ENCODE measurements around the gene TBCK. TPM values are rescaled to one million over a fixed set of nuclear protein-coding genes. Genes with fewer than 3 reads are reported as not detected.

TBCK gene
- total RNA-seq, 1 experiment from 2014 or later, result 28.6 TPM

DNA sequence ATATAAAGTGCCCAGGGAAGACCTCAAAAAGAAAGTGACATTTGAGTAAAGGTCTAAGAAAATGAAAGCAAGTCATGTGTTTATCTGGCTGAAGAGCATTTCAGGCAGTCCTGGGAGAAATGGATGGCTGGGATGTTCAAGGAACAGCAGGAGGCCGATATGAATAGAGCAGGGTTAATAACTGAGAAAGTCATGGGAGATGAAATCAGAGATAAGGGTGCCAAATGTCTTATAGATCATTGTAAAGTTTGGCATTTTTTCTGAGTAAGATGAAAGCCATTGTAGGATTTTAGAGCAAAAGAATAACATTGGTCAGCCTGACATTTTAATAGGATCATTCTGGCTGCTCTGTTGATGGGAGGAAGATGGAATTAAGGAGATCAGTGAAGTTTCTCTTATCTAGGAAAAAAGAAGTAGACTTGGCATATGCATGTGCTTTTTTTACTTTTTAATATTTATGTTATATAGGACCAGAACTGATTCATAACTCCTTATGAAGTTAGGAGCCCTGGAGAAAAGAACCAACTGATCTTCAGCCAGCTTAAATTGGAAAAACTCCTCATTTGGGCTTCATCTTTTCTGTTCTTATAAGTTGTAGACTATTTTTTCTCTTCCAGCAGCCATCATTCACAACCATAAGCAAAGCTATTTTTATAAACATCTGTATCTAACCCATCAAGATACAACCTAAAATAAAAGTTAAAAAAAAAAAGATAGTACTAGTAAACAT is 18.9 kb upstream of the TBCK start (continued):
- TF ChIP-seq ZNF396 (CRISPR knock-in tag; IDR thresholded peaks at IDR 0.05; ENCODE audit: borderline replicate concordance) (no peak), SOX15 (CRISPR knock-in tag; IDR thresholded peaks at IDR 0.05) (no peak)
- TF ChIP-seq, protein P1, sequence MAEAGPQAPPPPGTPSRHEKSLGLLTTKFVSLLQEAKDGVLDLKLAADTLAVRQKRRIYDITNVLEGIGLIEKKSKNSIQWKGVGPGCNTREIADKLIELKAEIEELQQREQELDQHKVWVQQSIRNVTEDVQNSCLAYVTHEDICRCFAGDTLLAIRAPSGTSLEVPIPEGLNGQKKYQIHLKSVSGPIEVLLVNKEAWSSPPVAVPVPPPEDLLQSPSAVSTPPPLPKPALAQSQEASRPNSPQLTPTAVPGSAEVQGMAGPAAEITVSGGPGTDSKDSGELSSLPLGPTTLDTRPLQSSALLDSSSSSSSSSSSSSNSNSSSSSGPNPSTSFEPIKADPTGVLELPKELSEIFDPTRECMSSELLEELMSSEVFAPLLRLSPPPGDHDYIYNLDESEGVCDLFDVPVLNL (CRISPR knock-in tag; IDR thresholded peaks at IDR 0.05; ENCODE audit: borderline replicate concordance, low read depth), result no peak
- TF ChIP-seq, protein P2, sequence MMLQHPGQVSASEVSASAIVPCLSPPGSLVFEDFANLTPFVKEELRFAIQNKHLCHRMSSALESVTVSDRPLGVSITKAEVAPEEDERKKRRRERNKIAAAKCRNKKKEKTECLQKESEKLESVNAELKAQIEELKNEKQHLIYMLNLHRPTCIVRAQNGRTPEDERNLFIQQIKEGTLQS (CRISPR knock-in tag; conservative IDR thresholded peaks at IDR 0.05), result no peak
- TF ChIP-seq, protein P3, sequence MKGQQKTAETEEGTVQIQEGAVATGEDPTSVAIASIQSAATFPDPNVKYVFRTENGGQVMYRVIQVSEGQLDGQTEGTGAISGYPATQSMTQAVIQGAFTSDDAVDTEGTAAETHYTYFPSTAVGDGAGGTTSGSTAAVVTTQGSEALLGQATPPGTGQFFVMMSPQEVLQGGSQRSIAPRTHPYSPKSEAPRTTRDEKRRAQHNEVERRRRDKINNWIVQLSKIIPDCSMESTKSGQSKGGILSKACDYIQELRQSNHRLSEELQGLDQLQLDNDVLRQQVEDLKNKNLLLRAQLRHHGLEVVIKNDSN (CRISPR knock-in tag; IDR thresholded peaks at IDR 0.05), result no peak

DNA sequence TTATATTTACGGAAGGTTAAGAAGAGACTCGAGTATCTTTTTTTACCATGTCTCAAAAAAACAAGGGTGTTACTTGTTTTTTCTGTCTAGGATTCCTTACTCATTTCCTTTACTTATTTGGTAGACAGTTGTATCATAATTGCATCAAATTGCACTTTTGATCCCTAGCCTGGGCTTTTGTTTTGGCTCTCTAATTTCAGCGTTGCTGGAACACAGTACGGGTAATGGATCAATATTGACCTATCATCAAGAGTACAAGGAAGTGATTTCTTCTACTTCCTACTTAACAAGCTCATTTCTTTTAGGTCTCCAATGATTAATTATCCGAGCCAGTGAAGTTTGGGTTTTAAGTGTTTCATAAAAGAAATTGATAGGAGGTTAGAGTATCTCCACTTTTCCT is 17.2 kb upstream of the TBCK start:
- Mint-ChIP-seq H3K27ac (no peak overlapping the region), H3K4me3 (no peak overlapping the region), H3K9me3 (peaks cover 16% of the 10 kb centered on the region), H3K4me1 (no peaks in the 10 kb centered on the region), H3K27me3 (ENCODE audit: low read depth) (no peaks in the 10 kb centered on the region), H3K36me3 (peaks cover 63% of the 10 kb centered on the region)
- TF ChIP-seq SP1 (CRISPR knock-in tag; conservative IDR thresholded peaks at IDR 0.05) (no peak), HMGA2 (CRISPR knock-in tag; IDR thresholded peaks at IDR 0.05) (no peak), KAT7 (CRISPR knock-in tag; IDR thresholded peaks at IDR 0.05; ENCODE audit: borderline replicate concordance) (no peak), ETV6 (CRISPR knock-in tag; IDR thresholded peaks at IDR 0.05) (no peak)
- POLR2A ChIA-PET, result no interaction called here
- DNase-seq (ENCODE audit: low spot score) (no peak), ATAC-seq (no peak)
- CTCF ChIA-PET, result no interaction called here

DNA sequence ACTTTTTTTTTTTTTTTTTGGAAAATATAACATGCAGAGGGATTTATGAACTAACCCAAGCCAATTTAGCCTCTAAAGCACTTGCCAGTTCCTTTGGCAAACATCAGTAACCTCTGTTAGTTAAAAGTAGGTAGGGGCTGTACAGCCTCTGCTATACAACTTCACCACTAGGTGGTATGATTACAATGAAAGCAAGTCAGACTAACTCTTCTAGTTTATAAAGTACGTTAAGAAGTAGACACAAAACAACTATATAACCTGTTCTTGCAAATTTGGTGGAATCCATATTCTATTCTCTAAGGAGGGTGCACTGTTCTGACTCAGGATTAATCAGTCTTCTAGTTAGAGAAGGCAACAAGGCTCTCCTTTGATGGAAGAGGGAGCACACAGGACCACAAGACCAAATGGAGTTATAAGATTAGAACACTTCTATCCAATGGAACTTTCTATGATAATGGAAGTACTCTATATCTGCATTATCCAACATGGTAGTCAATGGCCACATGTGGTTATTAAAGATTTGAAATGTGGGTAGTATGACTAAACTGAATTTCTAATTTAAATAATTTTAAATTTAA is 13.1 kb upstream of the TBCK start:
- H3K9me3 Mint-ChIP-seq, result no peaks in the 10 kb centered on the region
- H3K4me1 Mint-ChIP-seq, result peaks cover 5% of the 10 kb centered on the region
- H3K27ac Mint-ChIP-seq, result no peak overlapping the region
- no peaks in the 10 kb centered on the region for H3K27me3 Mint-ChIP-seq (ENCODE audit: low read depth)
- peaks cover 45% of the 10 kb centered on the region for H3K36me3 Mint-ChIP-seq
- CTCF ChIA-PET, result interaction anchor here (0.6 to 1.8 kb wide), 11 partner anchors 9 to 707 kb away, joined by 3 to 13 read pairs (median 4); partner anchors contain the start of genes AIMP1 and TBCK
- H3K4me3 Mint-ChIP-seq, result no peak overlapping the region
- ATAC-seq, result peak; percentile 87
- POLR2A ChIA-PET, result interaction anchor here (0.7 kb wide), 1 partner anchor 174 kb away, joined by 3 read pairs; no protein-coding TSS in a partner anchor
- DNase-seq (ENCODE audit: low spot score), result no peak
- TF ChIP-seq SMAD4 (CRISPR knock-in tag; IDR thresholded peaks at IDR 0.05) (no peak), ZNF423 (CRISPR knock-in tag; IDR thresholded peaks at IDR 0.05) (no peak), TEAD4 (CRISPR knock-in tag; IDR thresholded peaks at IDR 0.05) (no peak), JAZF1 (CRISPR knock-in tag; IDR thresholded peaks at IDR 0.05) (no peak), ELF4 (CRISPR knock-in tag; IDR thresholded peaks at IDR 0.05; ENCODE audit: low read depth) (no peak), ZNF138 (CRISPR knock-in tag; conservative IDR thresholded peaks at IDR 0.05) (no peak), ZNF416 (CRISPR knock-in tag; IDR thresholded peaks at IDR 0.05) (no peak), FOXP1 (CRISPR knock-in tag; IDR thresholded peaks at IDR 0.05; ENCODE audit: borderline replicate concordance) (no peak), HMGA2 (CRISPR knock-in tag; IDR thresholded peaks at IDR 0.05) (no peak), FOXK1 (CRISPR knock-in tag; IDR thresholded peaks at IDR 0.05) (no peak), GTF2I (CRISPR knock-in tag; conservative IDR thresholded peaks at IDR 0.05) (no peak), TCF7 (CRISPR knock-in tag; IDR thresholded peaks at IDR 0.05; ENCODE audit: low read depth) (no peak)
- TF ChIP-seq, protein P4, sequence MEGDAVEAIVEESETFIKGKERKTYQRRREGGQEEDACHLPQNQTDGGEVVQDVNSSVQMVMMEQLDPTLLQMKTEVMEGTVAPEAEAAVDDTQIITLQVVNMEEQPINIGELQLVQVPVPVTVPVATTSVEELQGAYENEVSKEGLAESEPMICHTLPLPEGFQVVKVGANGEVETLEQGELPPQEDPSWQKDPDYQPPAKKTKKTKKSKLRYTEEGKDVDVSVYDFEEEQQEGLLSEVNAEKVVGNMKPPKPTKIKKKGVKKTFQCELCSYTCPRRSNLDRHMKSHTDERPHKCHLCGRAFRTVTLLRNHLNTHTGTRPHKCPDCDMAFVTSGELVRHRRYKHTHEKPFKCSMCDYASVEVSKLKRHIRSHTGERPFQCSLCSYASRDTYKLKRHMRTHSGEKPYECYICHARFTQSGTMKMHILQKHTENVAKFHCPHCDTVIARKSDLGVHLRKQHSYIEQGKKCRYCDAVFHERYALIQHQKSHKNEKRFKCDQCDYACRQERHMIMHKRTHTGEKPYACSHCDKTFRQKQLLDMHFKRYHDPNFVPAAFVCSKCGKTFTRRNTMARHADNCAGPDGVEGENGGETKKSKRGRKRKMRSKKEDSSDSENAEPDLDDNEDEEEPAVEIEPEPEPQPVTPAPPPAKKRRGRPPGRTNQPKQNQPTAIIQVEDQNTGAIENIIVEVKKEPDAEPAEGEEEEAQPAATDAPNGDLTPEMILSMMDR (IDR thresholded peaks at IDR 0.05), result no peak; the same call in 1 of the 2 replicates
- TF ChIP-seq, protein P5, sequence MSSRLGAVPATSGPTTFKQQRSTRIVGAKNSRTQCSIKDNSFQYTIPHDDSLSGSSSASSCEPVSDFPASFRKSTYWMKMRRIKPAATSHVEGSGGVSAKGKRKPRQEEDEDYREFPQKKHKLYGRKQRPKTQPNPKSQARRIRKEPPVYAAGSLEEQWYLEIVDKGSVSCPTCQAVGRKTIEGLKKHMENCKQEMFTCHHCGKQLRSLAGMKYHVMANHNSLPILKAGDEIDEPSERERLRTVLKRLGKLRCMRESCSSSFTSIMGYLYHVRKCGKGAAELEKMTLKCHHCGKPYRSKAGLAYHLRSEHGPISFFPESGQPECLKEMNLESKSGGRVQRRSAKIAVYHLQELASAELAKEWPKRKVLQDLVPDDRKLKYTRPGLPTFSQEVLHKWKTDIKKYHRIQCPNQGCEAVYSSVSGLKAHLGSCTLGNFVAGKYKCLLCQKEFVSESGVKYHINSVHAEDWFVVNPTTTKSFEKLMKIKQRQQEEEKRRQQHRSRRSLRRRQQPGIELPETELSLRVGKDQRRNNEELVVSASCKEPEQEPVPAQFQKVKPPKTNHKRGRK (CRISPR knock-in tag; IDR thresholded peaks at IDR 0.05; ENCODE audit: borderline replicate concordance), result no peak
- TF ChIP-seq, protein P6, sequence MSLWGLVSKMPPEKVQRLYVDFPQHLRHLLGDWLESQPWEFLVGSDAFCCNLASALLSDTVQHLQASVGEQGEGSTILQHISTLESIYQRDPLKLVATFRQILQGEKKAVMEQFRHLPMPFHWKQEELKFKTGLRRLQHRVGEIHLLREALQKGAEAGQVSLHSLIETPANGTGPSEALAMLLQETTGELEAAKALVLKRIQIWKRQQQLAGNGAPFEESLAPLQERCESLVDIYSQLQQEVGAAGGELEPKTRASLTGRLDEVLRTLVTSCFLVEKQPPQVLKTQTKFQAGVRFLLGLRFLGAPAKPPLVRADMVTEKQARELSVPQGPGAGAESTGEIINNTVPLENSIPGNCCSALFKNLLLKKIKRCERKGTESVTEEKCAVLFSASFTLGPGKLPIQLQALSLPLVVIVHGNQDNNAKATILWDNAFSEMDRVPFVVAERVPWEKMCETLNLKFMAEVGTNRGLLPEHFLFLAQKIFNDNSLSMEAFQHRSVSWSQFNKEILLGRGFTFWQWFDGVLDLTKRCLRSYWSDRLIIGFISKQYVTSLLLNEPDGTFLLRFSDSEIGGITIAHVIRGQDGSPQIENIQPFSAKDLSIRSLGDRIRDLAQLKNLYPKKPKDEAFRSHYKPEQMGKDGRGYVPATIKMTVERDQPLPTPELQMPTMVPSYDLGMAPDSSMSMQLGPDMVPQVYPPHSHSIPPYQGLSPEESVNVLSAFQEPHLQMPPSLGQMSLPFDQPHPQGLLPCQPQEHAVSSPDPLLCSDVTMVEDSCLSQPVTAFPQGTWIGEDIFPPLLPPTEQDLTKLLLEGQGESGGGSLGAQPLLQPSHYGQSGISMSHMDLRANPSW (CRISPR knock-in tag; conservative IDR thresholded peaks at IDR 0.05; ENCODE audit: low read depth), result no peak
- TF ChIP-seq, protein P7, sequence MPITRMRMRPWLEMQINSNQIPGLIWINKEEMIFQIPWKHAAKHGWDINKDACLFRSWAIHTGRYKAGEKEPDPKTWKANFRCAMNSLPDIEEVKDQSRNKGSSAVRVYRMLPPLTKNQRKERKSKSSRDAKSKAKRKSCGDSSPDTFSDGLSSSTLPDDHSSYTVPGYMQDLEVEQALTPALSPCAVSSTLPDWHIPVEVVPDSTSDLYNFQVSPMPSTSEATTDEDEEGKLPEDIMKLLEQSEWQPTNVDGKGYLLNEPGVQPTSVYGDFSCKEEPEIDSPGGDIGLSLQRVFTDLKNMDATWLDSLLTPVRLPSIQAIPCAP (CRISPR knock-in tag; IDR thresholded peaks at IDR 0.05), result no peak

Measured in WTC11 (cell line).